ENCODE results near the gene ZBTB46.

ZBTB46 gene

GRCh38 chr20:63765082-63765873, 65.8 kb downstream of the ZBTB46 start:
- DNase-seq = no peak

DNA sequence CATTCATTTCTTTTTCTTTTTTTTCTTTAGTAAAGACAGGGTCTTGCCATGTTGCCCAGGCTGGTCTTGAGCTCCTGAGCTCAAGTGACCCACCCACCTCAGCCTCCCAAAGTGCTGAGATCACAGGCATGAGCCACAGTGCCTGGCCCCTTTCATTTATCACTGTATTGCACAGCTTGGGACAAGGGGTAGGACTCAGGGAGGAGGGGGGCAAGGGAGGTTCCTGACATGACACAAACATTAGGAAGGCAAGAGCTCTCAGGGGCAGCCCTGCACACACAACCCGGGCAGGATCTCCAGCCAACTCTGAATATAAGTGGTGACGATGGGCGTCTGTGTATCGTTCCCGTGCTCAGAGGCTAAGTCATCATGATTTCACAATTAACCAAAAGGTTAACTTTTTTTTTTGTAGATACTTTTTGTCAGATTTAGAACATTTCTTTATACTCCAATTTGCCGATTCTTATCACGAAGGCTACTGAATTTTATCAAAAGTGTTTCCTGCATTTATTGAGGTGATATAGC, 71.6 kb downstream of the ZBTB46 start:
- no peak for DNase-seq

GRCh38 chr20:63758152-63758551, 72.9 kb downstream of the ZBTB46 start:
- no peak for DNase-seq

DNA sequence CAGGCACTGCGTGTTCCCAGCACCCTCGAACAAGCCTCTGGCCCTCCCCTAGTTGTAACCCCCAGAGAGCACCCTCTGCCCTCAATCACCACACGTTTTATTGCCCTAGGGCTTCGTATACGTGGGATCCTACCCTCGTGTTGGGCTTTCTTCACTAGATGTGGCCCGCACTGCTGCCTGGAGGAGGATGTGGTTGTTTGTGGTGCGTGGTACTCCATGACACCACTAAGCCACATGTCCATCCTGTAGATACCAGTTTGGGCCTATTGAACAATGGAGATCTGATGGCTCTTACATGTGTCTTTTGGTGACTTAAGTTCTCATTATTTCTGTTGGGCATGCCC, 74.4 kb downstream of the ZBTB46 start:
- peak; percentile 38 for DNase-seq

- no peak for DNase-seq
Measured at GRCh38 chr20:63755933-63756647, 75.0 kb downstream of the ZBTB46 start.

GRCh38 chr20:63754008-63754407, 77.1 kb downstream of the ZBTB46 start:
- no peak for DNase-seq

DNA sequence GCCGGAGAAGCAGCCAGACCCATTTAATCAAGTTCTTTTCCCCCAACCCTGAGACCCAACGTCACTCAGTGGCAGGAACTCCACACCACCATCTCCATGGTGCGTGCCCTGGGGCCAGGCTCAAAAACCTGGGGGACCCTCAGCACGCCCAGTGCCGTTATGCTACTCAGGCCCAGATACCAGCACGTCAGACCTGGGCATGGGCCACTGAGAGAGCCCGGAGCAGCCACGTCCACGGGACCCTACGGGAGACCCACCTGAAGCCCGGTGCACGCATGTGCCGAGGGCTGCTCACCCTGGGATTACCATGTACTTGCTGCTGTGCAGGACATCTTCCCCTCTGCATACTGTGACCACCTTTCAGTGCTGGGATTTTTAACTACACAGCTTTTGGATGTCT, 77.7 kb downstream of the ZBTB46 start:
- no peak for DNase-seq

DNA sequence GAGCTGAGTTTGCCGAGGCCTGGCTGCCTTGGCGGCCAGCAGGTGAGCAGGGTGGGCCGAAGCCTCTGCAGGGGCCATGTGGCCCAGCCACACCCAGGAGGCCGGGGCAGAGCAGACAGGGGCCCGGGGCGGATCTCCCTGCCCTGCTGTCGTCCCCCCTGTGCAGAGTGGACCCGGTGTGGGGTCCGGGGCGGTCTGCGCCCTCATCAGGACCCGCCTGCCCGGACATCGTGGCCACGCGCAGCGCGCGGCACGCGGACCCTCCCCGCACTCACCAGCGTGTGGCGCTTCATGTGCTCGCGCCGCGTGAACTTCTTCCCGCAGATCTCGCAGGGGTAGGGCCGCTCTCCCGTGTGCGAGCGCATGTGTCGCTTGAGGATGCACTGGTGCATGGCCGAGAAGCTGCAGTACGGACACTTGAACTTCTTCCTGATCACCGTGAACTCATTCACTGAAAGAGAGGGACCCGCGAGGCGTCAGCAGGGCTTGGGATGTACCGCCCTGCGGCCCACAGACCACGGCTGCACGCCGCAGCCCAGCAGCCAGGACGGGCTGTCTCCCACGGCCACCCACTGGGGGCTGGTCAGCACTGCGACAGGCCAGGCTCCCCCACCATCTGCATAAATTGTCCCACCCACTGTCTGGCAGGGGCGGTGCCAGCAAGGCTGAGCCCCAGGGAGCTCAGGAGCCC, 78.5 kb downstream of the ZBTB46 start:
- DNase-seq = no peak

- DNase-seq = peak; percentile 34
Measured at GRCh38 chr20:63751471-63752271, 79.4 kb downstream of the ZBTB46 start.

GRCh38 chr20:63750807-63751470, 80.1 kb downstream of the ZBTB46 start:
- peak; percentile 64 for DNase-seq

GRCh38 chr20:63749597-63750508, 81.2 kb downstream of the ZBTB46 start:
- no peak for DNase-seq

- DNase-seq = no peak
Measured at GRCh38 chr20:63748934-63749270, 82.2 kb downstream of the ZBTB46 start.

GRCh38 chr20:63748070-63748933, 82.8 kb downstream of the ZBTB46 start:
- DNase-seq = no peak

GRCh38 chr20:63747622-63748069, 83.4 kb downstream of the ZBTB46 start:
- DNase-seq = no peak

DNA sequence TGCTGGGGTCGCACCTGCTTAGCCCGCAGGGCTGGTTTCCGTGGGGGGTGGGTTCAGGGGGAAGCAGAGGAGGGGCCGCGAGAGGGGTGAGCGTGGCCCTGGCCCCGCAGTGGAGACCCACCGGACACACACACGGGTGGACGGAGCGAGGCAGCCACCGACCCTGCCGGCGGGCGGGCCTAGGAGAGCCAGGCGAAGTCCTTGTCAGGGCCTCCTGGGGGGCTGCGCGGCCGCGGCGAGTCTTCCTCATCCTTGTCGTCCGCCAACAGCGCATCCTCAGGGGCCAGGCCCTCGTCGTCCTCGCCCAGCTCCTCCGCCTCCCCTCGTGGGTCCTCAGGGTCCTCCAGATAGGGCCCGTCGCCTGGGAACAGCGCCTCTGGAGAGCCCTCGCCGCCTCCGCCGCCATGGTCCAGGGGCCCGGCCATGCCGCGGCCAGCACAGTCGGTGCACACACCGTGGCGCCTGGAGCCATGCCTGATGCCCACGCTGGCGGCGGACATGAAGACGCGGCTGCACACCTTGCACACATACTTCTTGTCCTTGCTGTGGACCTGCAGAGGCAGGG, 84.2 kb downstream of the ZBTB46 start:
- DNase-seq = no peak

- DNase-seq = no peak
Measured at GRCh38 chr20:63745961-63746731, 84.9 kb downstream of the ZBTB46 start.

DNA sequence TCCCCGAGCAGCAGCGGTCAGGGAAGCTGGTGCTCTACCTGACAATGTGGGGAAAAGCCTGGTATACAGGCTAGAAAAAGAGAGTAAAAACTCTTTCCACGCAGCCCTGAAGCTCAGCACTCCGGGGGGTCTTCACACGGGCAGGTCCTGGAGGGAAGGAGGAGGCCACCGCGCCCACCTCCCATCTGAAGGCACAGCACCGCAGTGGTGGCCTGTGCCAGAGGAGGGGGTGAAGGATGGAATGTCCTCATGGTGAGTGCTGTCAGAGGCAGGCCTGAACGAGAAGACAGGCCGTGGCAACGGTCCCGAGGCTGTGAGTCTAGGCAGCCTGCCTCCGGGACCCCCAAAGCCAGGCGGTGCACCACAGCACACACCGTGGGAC, 85.6 kb downstream of the ZBTB46 start:
- DNase-seq = no peak

GRCh38 chr20:63744574-63745423, 86.3 kb downstream of the ZBTB46 start:
- DNase-seq = no peak

All from activated CD4-positive, alpha-beta T cell treated with anti-CD3 and anti-CD28 coated beads, Interleukin-10, Interleukin-2, amounts not matched to agents 100 ng/mL and 50 ng/mL, durations not matched to agents 16 hours and 8 hours (primary cell).